MV-4-11 (cell line): Measurements from ENCODE around the gene PRUNE1.

ENCODE experiments used
- DNase-seq: peaks from one replicate; lab custom pipeline; 2025; lab: John Stamatoyannopoulos, UW

PRUNE1 gene

DNA sequence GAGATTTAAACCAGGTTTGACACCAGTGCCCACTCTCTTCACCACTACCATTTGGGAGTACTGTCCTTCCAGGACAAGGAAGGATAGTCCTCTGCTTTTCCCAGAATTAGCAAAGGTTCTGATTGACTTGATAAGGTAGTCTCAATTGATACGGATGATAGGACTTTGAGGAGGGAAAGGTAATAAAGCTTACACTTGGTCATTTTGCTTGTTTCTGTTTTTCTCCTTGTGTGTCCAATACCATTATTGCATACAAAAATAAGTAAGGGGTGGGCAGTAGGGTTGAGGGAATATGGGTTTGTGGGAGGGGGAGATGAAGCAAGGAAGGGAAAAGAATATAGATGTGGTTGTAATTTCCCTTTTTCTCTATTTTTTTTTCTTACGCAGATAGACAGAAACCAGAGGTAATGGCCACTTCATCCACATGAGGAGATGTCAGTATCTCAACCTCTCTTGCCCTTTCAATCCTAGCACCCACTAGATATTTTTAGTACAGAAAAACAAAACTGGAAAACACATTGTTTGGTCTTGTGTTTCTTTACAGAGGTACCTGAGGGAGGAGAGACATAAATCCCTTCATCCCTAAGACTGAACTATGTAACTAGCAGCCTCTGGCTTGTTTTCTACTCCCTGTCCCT, 41.9 kb downstream of the PRUNE1 start:
- no peak for DNase-seq

DNA sequence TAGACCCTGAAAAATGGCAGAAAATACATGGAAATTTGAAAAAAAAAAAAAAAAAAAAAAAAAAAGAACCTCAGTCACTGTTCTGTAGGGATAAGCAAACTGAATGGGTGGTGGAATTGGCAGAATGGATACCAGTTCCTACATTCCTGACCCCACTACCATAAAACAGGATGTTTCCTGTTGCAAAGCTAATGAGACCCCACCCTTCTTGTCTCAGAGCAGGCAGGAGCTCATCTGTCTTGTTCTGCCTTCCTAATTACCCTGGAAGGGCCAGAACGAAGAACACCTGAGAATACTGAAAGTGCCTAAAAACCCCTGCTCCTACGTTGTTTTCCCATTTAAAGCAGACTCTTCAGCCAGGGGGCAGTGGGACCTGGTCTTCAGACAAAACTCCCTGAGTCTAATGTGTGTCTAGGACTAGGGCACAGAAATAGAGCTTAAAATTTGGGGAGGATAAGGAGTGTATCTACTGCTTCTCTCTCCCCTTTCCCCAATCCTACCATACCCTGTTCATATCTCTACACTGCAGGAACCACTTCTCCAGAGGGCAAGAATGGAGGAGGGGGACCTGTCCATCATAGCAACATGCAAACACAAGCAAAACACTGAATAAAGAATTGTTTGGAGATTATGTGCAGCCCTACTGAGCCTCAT, 43.2 kb downstream of the PRUNE1 start:
- DNase-seq, result no peak

DNA sequence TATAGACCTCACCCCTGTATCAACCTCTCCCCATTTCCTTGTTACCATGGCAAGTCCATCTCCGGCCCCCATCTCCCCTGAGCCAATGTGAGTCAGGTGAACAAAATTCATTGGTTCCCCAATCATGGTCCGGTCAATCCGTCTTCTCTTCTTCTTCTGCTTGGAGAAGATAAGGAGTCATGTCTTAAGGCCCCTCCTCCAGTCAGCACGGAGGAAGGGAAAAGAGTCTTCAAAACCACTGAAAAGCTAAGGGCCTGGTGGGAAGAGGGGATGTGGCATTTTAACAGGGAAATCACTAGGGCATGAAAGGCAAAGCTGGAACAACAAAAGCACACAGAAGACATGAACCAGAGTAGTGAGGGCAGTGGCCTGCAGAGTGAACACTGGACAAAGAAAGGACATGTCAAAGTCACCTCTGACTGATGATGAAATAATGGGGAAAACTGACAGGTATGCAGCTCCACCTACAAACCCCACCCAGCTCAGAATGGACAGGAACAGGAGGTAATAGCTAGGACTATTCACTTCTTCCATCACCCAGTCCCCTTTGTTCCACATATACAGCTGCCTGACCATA, 46.8 kb downstream of the PRUNE1 start:
- DNase-seq, result no peak

- DNase-seq, result no peak
These were observed 47.3 kb downstream of the PRUNE1 start for GRCh38 chr1:151055581-151055980.

DNA sequence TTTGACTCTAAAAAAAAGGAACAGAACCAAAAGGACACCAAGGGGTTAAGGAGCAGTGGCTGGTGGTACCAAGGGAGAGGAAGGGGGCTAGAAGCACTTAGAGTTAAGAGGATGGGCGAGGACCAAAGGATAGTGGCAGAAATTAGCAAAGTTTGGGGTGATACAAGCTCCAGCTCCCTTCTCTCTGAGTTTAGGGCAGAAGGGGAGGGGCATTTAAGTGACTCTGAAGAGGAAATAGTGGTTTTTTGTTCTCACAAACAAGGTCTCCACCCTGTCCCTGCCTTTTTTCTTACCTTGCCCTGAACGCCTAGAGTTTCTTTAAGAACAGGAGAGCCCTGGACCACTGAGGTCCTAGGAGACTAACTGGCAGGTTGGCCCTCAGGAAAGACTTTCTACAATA, 47.9 kb downstream of the PRUNE1 start:
- peak; percentile 23 for DNase-seq

DNA sequence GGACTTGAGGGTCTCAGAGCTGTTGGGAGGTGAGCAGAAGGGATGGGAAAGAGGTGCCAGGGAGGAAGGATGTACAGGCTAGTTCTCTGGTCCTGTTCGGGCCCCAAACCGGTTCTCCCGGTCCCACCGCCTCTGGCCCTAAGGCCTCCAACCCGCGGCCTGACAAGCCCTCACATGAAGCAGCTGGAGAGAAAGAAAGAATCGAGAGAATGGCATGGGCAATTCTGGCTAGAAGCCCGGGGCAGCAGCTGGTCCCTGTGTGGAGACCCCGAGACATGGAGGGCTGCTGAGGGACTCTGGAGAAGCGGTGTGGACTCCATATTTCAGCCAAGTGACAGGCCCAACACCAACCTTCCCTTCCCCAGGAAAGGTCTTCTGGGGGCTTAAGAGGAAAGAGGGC, 50.4 kb downstream of the PRUNE1 start:
- DNase-seq, result no peak

GRCh38 chr1:151059109-151060006, 51.1 kb downstream of the PRUNE1 start, which contains the start of gene CDC42SE1:
CDC42SE1 (minus strand) TSS chr1:151059622; CDS start chr1:151055730, 3,892 bp downstream.
- peak; percentile 79 for DNase-seq

DNA sequence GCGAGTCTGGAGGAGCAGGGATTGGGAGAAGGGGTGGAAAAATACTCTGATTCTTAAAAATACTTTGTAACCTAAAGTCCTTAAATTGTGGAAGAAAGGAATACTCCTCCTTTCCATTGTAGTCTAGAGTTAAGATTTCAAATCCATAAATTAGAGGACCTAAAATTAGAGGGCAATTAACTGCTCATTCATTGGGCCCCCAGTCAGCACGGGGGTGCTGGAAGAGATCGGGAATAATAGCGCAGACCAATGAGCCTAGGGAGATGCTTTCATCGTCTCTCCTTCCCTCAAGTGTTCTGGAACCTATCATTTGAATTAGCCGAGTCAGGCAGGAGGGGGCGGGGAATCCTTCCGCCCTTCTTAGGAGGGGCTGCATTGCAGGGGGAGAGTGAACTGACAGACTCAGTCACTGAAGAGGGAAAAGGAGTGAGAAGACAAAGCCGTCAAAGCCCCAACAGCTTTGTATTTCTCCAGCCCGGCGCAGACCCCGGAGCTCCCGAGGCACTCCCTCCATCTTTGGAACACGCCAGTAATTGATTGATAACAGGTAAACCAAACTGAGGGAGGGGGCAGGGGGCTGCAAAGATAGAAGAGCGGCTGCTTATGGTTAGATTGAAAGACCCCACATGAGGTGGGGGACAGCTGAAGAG, 51.9 kb downstream of the PRUNE1 start, which contains the start of gene MLLT11:
TSS of gene MLLT11 (plus strand) at position 391 of the 650 bp plus-strand sequence. CDS start 6,828 bp downstream, outside the sequence.
- DNase-seq, result no peak

GRCh38 chr1:151060657-151061421, 52.6 kb downstream of the PRUNE1 start:
- no peak for DNase-seq

GRCh38 chr1:151061704-151062103, 53.5 kb downstream of the PRUNE1 start:
- no peak for DNase-seq

GRCh38 chr1:151062741-151063371, 54.6 kb downstream of the PRUNE1 start:
- no peak for DNase-seq

DNA sequence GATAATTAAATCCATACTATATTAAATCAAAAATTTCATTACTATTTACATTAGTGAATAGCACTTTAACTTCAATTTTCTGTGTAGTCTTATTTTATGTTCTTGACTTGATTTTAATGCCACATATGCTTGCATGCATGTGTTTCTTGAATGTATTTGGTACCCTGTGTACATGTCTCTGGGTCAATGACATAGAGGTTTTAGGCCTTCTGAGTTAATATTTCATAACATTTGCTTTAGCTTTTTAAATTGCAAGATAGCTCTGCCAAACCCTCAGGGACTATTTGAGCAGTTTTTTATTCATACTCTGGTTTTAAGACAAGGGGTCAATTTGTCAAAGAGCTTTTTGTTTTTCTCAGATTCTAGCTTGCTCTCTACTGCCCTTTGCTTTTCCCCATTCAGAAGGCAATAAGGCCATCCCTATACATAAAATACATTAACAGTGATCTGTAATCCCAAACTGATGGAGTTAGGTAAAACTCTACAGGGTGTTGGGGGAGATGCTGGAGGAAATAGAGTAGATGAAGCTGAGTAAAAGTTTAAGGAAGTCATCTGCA, 56.9 kb downstream of the PRUNE1 start:
- DNase-seq, result no peak

DNA sequence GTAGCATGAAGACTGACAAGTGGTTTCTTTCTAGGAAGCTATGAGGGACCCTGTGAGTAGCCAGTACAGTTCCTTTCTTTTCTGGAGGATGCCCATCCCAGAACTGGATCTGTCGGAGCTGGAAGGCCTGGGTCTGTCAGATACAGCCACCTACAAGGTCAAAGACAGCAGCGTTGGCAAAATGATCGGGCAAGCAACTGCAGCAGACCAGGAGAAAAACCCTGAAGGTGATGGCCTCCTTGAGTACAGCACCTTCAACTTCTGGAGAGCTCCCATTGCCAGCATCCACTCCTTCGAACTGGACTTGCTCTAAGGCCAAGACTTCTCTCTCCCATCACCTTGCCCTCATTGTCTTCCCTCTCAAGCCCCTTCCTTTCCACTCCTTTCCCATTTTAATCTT, 58.9 kb downstream of the PRUNE1 start:
- DNase-seq, result no peak

- DNase-seq, result no peak
These were observed 60.8 kb downstream of the PRUNE1 start for GRCh38 chr1:151069103-151069486.

- DNase-seq, result peak; percentile 83
These were observed 62.4 kb downstream of the PRUNE1 start, which contains the start of gene GABPB2 for GRCh38 chr1:151070474-151071276. GABPB2 (plus strand) TSS chr1:151070761; CDS start chr1:151088190, 17,429 bp downstream.

DNA sequence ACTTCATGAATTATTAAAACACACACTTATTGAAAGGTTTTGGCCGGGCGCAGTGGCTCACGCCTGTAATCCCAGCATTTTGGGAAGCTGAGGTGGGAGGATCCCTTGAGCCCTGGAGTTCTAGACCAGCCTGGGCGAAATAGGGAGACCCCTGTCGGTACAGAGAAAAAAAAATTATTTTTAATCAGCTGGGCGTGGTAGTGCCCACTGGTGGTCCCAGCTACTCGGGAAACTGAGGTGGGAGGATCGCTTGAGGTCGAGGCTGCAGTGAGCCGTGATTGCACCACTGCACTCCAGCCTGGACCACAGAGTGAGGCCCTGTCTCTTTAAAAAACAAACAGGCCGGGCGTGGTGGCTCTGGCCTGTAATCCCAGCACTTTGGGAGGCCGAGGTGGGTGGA, 64.0 kb downstream of the PRUNE1 start:
- no peak for DNase-seq
